HCEC 1CT (cell line): ENCODE measurements around the gene TRPM8.

Experiments
- DNase-seq: peaks from one replicate; pipeline ENCODE4 v3.0.0-alpha.2; 2017

The TRPM8 gene

GRCh38 chr2:234005126-234005525 lies 88.0 kb downstream of the TRPM8 start:
- no peak for DNase-seq

GRCh38 chr2:234006501-234006900 lies 89.3 kb downstream of the TRPM8 start:
- no peak for DNase-seq

GRCh38 chr2:234014427-234014826 lies 97.3 kb downstream of the TRPM8 start:
- no peak for DNase-seq

- DNase-seq, result no peak
These were observed 98.7 kb downstream of the TRPM8 start for GRCh38 chr2:234015861-234016260.

- no peak for DNase-seq
These were observed 102.7 kb downstream of the TRPM8 start for GRCh38 chr2:234019896-234020295.

GRCh38 chr2:234020332-234020731 lies 103.2 kb downstream of the TRPM8 start:
- DNase-seq, result no peak

- no peak for DNase-seq
These were observed 105.3 kb downstream of the TRPM8 start for GRCh38 chr2:234022424-234022823.

GRCh38 chr2:234024304-234024703 lies 107.1 kb downstream of the TRPM8 start:
- no peak for DNase-seq

GRCh38 chr2:234025466-234025865 lies 108.3 kb downstream of the TRPM8 start:
- DNase-seq, result no peak

- DNase-seq, result no peak
These were observed 108.8 kb downstream of the TRPM8 start for GRCh38 chr2:234025891-234026401.

GRCh38 chr2:234026693-234027254 lies 109.6 kb downstream of the TRPM8 start:
- no peak for DNase-seq

GRCh38 chr2:234027641-234028040 lies 110.5 kb downstream of the TRPM8 start:
- no peak for DNase-seq

GRCh38 chr2:234029150-234029733 lies 112.1 kb downstream of the TRPM8 start:
- DNase-seq, result peak; percentile 37

- DNase-seq, result peak; percentile 37
These were observed 114.0 kb downstream of the TRPM8 start for GRCh38 chr2:234031207-234031606.

- peak; percentile 92 for DNase-seq
These were observed 115.2 kb downstream of the TRPM8 start for GRCh38 chr2:234032279-234032856.

- peak; percentile 7 for DNase-seq
These were observed 116.0 kb downstream of the TRPM8 start for GRCh38 chr2:234033174-234033573.

GRCh38 chr2:234033885-234034284 lies 116.7 kb downstream of the TRPM8 start:
- no peak for DNase-seq

GRCh38 chr2:234038076-234038802 lies 121.1 kb downstream of the TRPM8 start:
- peak; percentile 45 for DNase-seq

- DNase-seq, result peak; percentile 82
These were observed 127.0 kb downstream of the TRPM8 start for GRCh38 chr2:234044157-234044556.

- no peak for DNase-seq
These were observed 129.3 kb downstream of the TRPM8 start for GRCh38 chr2:234046521-234046920.

GRCh38 chr2:234047361-234047760 lies 130.2 kb downstream of the TRPM8 start:
- peak; percentile 45 for DNase-seq

- DNase-seq, result peak; percentile 41
These were observed 130.9 kb downstream of the TRPM8 start for GRCh38 chr2:234048049-234048448.

GRCh38 chr2:234050455-234051135 lies 133.4 kb downstream of the TRPM8 start, which contains the start of gene SPP2:
Gene SPP2, plus strand, starts transcription at chr2:234050702. Its CDS starts 85 bp downstream, at chr2:234050787.
- no peak for DNase-seq
